Effector memory CD8-positive, alpha-beta T cell (primary cell): ENCODE results near the gene SIVA1.
A peak's percentile ranks its signal among the peaks of the same experiment; 100 is the strongest.

ENCODE experiments used
- ATAC-seq: fragments of 150-1000 bp; cut with Tn5 transposase; replicated peaks from 2 replicates; pipeline ENCODE4 v1.10.0; 2021; ENCODE audit warnings: mild to moderate bottlenecking, moderate library complexity
- DNase-seq, 3 experiments: peaks; one replicate each; pipeline ENCODE4 v3.0.0; 2021
- H3K27ac Mint-ChIP-seq, 2 donors: one replicate each; pipeline ENCODE4 v1.8.0; 2022; ENCODE audit warnings: mild to moderate bottlenecking in 2 of 2, mixed read lengths in 2 of 2, moderate library complexity in 2 of 2
- H3K27me3 Mint-ChIP-seq, 2 donors: one replicate each; pipeline ENCODE4 v1.8.0; 2022; ENCODE audit warnings: mixed read lengths in 2 of 2
- H3K36me3 Mint-ChIP-seq: one replicate; pipeline ENCODE4 v1.8.0; 2022; ENCODE audit warnings: mild to moderate bottlenecking, moderate library complexity, mixed read lengths; ENCODE audit not compliant: insufficient read depth
- H3K4me1 Mint-ChIP-seq, 2 donors: one replicate each; pipeline ENCODE4 v1.8.0; 2022; ENCODE audit warnings: low read depth in 2 of 2, mixed read lengths in 2 of 2
- H3K4me3 Mint-ChIP-seq, 2 donors: one replicate each; pipeline ENCODE4 v1.8.0; 2022; ENCODE audit warnings: mild to moderate bottlenecking in 2 of 2, mixed read lengths in 2 of 2, moderate library complexity in 2 of 2
- H3K9me3 Mint-ChIP-seq, 2 donors: one replicate each; pipeline ENCODE4 v1.8.0; 2022; ENCODE audit warnings: mixed read lengths in 2 of 2

SIVA1 gene

DNA sequence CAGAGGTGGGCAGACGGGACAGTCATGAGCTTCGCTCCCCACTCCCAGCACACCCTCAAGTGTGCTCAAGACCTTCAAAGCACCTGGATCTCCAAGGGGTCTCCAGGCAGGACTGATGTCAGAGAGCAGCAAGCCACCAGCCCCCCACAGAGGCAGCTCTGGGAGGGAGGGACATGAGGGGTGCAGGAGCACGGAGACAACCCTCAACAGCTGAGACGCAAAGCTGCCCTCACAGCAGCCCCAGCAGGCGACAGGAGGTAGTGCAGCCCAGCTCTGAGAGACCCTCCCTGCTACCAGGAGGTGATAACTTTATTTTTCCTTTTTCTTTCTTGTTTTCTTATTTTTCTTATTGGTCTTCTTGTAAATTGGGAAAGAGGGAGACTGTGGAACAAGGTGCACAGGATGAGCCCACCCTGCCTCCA is 17.9 kb downstream of the SIVA1 start:
- Mint-ChIP-seq H3K4me1 (peaks cover 3 to 4% of the 10 kb centered on the region in 2 donors), H3K9me3 (no peaks in the 10 kb centered on the region), H3K27me3 (no peaks in the 10 kb centered on the region), H3K36me3 (peaks cover 34% of the 10 kb centered on the region), H3K4me3 (no peak overlapping the region), H3K27ac (peak overlapping the region in 1 of 2 donors; percentile 81)
- ATAC-seq (no peak), DNase-seq (no peak)

DNA sequence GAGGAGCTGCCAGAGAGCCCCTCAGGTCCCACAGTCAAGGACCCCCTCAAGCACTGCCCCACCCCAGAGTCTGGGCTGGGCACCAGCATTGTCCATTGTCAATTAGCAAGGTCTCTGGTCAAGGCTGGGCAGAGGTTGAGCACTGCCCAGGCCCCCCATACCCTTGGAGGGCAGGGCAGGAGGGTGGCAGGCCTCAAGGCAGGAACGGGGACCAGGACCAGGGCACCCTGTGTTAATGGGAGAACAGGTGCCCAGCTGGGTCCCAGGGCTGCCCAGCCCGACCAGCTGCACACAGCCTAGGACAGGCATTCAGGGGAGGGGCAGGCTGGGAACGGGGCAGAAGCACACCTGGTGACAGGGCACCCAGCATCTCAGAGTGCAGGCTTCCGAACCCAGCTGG is 18.4 kb downstream of the SIVA1 start:
- no peak overlapping the region for H3K4me3 Mint-ChIP-seq
- no peak for DNase-seq
- no peaks in the 10 kb centered on the region for H3K9me3 Mint-ChIP-seq
- H3K27ac Mint-ChIP-seq: peak overlapping the region in 1 of 2 donors; percentile 81
- H3K36me3 Mint-ChIP-seq: peaks cover 39% of the 10 kb centered on the region
- peaks cover 3 to 4% of the 10 kb centered on the region in 2 donors for H3K4me1 Mint-ChIP-seq
- ATAC-seq: no peak
- no peaks in the 10 kb centered on the region for H3K27me3 Mint-ChIP-seq

DNA sequence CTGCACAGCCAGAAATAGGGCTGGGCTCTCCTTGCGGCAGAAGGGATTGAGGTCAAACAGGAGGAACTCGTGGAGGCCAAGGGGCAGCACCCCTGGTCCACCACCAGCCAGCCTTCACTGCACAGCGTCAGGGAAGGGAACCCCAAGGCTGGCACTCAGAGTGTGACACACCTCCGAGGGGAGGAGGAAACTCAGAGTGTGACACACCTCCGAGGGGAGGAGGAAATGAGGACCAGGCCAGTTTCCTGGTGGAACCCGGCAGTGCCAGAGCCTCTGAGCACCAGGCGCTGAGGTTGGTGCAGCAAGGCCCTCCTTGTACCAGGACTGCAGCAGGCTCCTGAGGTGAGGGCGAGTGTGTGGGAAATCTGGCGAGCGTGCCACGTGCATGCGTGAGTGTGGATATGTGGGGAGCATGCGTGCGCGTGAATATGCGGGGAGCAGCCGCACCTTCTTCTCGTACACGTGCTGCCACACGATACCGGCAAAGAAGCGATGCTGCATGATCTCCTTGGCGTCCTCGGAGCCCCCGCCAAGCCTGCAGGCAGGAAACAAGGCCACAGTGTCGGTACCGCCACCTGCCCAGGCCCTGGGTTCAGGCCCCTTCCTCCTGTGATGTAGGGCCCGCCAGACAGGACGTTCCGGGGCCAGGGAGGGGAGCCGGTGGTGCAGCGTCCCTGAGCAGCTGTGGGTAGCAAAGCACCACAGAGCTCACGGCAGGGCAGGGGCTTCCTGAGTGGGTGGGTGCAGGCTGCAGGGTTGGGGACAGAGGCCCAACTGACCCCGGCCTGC is 19.2 kb downstream of the SIVA1 start:
- Mint-ChIP-seq H3K27me3 (no peaks in the 10 kb centered on the region), H3K36me3 (peaks cover 41% of the 10 kb centered on the region), H3K27ac (peak overlapping the region in 1 of 2 donors; percentile 81), H3K4me3 (no peak overlapping the region), H3K4me1 (peaks cover 3 to 4% of the 10 kb centered on the region in 2 donors), H3K9me3 (no peaks in the 10 kb centered on the region)
- ATAC-seq (no peak), DNase-seq (no peak)

- no peak for DNase-seq
- no peak for ATAC-seq
- no peak overlapping the region for H3K27ac Mint-ChIP-seq
These were observed 20.0 kb downstream of the SIVA1 start for GRCh38 chr14:104772707-104773504.

DNA sequence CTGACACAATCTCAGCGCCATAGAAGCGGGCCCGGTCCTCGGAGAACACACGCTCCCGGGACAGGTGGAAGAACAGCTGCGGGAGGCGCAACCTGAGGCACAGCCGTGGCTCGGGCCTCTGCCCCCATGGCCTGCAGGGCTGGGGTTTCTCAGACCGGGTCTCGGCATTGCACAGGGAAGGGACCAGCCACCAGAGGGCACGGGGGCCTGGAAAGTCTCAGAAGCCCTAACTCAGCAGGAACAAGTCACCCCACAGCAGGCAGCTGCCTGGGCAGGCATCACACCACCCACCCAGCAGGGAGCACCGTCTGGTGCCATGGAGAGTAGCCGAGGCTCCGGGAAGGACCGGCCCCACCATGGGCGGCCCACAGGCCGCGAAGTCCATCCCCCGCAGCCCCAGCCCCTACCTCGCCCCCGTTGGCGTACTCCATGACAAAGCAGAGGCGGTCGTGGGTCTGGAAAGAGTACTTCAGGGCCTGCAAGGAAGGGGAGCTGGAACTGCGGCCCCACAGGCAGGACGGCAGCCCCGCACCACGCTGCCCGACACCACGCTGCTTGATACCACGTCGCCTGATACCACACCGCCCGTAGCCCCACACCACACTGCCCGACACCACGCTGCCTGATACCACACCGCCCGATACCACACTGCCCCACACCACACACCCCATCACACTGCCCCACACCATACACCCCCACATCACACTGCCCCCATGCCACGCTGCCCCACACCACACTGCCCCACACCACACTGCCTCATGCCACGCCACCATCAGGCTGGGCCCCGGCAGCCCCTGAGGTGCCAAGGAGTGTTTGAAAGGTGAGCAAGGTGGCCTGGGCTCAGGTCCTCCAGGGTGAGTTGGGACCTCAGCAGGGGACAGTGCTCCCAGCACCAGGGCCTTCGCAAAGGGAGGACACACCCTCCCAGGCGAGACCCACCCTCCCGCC is 20.8 kb downstream of the SIVA1 start:
- ATAC-seq (no peak), DNase-seq (no peak)
- peaks cover 3% of the 10 kb centered on the region in 2 donors for H3K4me1 Mint-ChIP-seq
- H3K27me3 Mint-ChIP-seq: no peaks in the 10 kb centered on the region
- H3K4me3 Mint-ChIP-seq: no peak overlapping the region
- H3K36me3 Mint-ChIP-seq: peaks cover 37% of the 10 kb centered on the region
- H3K9me3 Mint-ChIP-seq: no peaks in the 10 kb centered on the region
- H3K27ac Mint-ChIP-seq: peak overlapping the region in 1 of 2 donors; percentile 80

More at GRCh38 chr14:104772707-104773504, 20.0 kb downstream of the SIVA1 start:
- Mint-ChIP-seq H3K36me3 (peaks cover 45% of the 10 kb centered on the region), H3K27me3 (no peaks in the 10 kb centered on the region), H3K4me3 (no peak overlapping the region), H3K9me3 (no peaks in the 10 kb centered on the region), H3K4me1 (peaks cover 3 to 4% of the 10 kb centered on the region in 2 donors)

DNA sequence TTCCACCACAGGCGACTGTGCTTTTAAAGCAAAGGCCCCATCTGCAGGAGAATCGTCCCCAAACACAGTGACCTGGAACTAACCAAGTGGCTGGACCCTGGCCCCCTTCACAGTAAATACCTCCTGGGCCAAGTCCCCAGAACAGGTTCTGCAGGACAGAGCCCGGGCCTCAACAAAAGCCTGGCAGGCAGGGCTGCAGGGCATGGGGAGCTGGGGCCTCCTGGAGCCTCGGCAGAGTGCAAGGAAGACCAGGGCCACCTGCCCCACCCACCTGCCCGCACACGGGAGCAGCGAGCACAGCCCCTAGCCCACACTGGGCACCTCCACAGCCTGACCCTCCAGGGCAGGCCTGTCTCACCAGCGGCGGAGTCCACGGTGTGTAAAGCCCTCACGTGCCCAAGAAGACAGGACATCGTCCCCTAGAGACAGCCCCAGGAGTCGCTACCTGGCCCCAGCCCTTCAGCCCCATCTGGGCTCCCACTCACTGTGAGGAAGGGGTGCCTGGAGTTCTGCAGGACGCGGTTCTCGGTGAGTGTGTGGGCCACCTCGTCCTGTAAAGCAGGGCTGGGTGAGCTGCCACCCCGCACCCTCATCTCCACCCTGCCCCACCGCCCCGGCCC is 21.6 kb downstream of the SIVA1 start:
- Mint-ChIP-seq H3K36me3 (peaks cover 34% of the 10 kb centered on the region), H3K4me1 (peaks cover 2% of the 10 kb centered on the region in 2 donors), H3K27ac (no peak overlapping the region), H3K9me3 (no peaks in the 10 kb centered on the region), H3K27me3 (no peaks in the 10 kb centered on the region), H3K4me3 (no peak overlapping the region)
- ATAC-seq (no peak), DNase-seq (no peak)

GRCh38 chr14:104775073-104775489 is 22.1 kb downstream of the SIVA1 start:
- no peak for DNase-seq
- Mint-ChIP-seq H3K4me3 (no peak overlapping the region), H3K27ac (no peak overlapping the region), H3K36me3 (peaks cover 34% of the 10 kb centered on the region), H3K9me3 (no peaks in the 10 kb centered on the region), H3K4me1 (peaks cover 0 to 2% of the 10 kb centered on the region in 2 donors), H3K27me3 (no peaks in the 10 kb centered on the region)
- no peak for ATAC-seq

DNA sequence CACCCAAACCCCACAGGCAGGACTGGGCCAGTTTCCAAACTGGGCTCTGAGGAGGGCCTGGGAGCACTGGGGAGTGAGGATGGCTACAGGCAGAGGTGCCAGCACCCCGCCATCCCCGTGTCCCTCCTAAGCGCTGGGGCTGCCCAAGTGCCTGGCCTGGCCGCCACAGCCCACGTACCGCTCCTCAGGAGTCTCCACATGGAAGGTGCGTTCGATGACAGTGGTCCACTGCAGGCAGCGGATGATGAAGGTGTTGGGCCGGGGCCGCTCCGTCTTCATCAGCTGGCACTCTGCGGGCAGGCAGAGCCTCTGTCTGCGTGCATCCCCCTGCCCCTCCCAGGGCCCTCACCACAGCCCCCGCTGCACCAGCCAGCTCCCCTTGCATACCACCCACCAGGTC is 23.5 kb downstream of the SIVA1 start:
- Mint-ChIP-seq H3K4me1 (no peaks in the 10 kb centered on the region), H3K4me3 (no peak overlapping the region), H3K36me3 (peaks cover 28% of the 10 kb centered on the region), H3K27ac (peak overlapping the region in 1 of 2 donors; percentile 26), H3K9me3 (no peaks in the 10 kb centered on the region), H3K27me3 (no peaks in the 10 kb centered on the region)
- DNase-seq: no peak
- ATAC-seq: no peak

DNA sequence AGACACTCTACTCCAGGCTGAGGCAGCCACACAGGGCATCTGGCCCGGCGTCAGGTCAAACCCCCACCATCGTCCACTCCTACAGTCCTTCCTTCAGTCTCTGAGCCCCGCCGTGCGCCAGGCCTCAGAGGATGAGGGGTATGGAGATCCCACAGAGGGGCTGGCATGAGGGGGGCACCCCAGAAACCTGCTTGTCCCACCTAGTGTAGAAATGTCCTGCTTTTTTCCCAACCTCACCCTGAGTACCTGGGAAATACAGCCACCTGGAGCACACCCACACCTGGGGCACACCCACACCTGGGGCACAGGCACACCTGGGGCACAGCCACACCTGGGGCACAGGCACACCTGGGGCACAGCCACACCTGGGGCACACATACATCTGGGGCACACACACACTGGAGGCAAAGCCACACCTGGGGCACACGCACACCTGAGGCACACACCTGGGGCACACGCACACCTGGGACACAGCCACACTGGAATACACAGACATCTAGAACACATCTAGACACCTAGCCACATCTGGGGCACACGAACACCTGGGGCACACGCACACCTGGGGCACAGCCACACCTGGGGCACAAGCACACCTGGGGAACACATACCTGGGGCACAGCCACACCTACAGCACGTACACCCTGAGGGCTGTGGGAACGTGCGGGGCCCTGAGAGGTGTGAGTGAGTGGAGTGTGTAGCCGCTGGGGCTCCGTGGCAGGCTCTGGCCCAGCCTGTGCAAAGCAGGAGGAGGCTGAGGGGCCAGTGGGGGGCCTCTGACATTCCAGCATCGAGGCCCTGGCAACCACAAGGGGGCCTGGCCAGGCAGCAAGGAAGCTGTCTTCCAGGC is 24.2 kb downstream of the SIVA1 start:
- no peak for DNase-seq
- no peak overlapping the region for H3K27ac Mint-ChIP-seq
- H3K36me3 Mint-ChIP-seq: peaks cover 24% of the 10 kb centered on the region
- H3K4me1 Mint-ChIP-seq: no peaks in the 10 kb centered on the region
- no peak overlapping the region for H3K4me3 Mint-ChIP-seq
- H3K9me3 Mint-ChIP-seq: no peaks in the 10 kb centered on the region
- no peak for ATAC-seq
- no peaks in the 10 kb centered on the region for H3K27me3 Mint-ChIP-seq

DNA sequence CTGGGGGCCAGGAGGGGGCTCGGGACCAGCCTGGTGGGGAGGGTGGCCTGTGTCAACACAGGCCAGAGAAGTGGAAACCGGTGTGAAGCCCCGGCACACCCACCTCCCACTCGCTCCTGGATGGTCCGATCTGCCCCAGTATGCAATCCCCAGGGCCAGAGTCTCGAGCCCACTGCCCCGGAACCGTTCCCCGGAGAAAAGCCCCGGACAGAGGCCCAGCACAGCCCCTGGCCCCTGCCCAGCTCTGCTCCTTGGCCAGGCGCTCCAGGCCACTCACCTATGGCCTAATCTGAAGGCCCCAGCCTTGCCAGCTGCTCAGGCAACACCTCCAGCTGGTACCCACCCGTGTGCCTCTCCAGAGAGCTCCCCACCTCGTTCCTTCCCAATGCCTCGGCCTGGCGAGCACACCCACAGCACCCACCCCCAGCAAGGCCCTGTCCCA is 24.9 kb downstream of the SIVA1 start:
- Mint-ChIP-seq H3K36me3 (peaks cover 23% of the 10 kb centered on the region), H3K9me3 (no peaks in the 10 kb centered on the region), H3K27ac (no peak overlapping the region), H3K4me1 (no peaks in the 10 kb centered on the region), H3K27me3 (no peaks in the 10 kb centered on the region), H3K4me3 (no peak overlapping the region)
- ATAC-seq: no peak
- DNase-seq: no peak

GRCh38 chr14:104778694-104779331 is 25.9 kb downstream of the SIVA1 start:
- H3K36me3 Mint-ChIP-seq: peaks cover 21% of the 10 kb centered on the region
- H3K4me1 Mint-ChIP-seq: no peaks in the 10 kb centered on the region
- no peak overlapping the region for H3K4me3 Mint-ChIP-seq
- ATAC-seq: no peak
- H3K9me3 Mint-ChIP-seq: no peaks in the 10 kb centered on the region
- no peak for DNase-seq
- no peak overlapping the region for H3K27ac Mint-ChIP-seq
- H3K27me3 Mint-ChIP-seq: no peaks in the 10 kb centered on the region
